Endothelial cell of umbilical vein (primary cell): ENCODE results near the gene ZNF70. TPM values are rescaled to one million over a fixed set of nuclear protein-coding genes. Genes with fewer than 3 reads are reported as not detected.

Experiments
- BruUV-seq: library from RNA; stranded (reverse); fragments of 400-500 nt; replicated peaks from 2 replicates; lab custom pipeline; 2021; lab: Mats Ljungman, UMichigan
- CTCF ChIA-PET: fragments of 300-600, 350-600 bp; sonication (Branson Sonifier 250); formaldehyde crosslinking; loops from one replicate; lab custom pipeline; 2021; ENCODE audit warnings: antibody characterized with exemption, inconsistent platforms; lab: Charles Lee
- POLR2A ChIA-PET: fragments of 300-600, 350-600 bp; sonication (Branson Sonifier 250); formaldehyde crosslinking; loops from one replicate; lab custom pipeline; 2021; ENCODE audit warnings: antibody characterized with exemption, inconsistent platforms; lab: Charles Lee
- DNase-seq: peaks from one replicate; pipeline ENCODE4 v3.0.0-alpha.2; 2011; ENCODE audit warnings: low read depth, low spot score
- FAIRE-seq: peaks from 2 replicates; lab custom pipeline; 2011; peaks lifted over from hg19 to GRCh38; lab: Jason Lieb, UNC
- H2AFZ ChIP-seq: 2 replicates; pipeline ENCODE4 v1.6.0; 2012; ENCODE audit warnings: low read depth, low read length, control low read depth, inconsistent platforms
- H3K27ac ChIP-seq: 2 replicates; pipeline ENCODE4 v1.5.1; 2011; ENCODE audit warnings: low read depth, mild to moderate bottlenecking, control low read depth, low read length, moderate library complexity; ENCODE audit not compliant: insufficient read depth
- H3K27me3 ChIP-seq, 2 experiments: 2 replicates each; pipeline versions ENCODE4 v1.6.0 to v1.6.1; 2011; ENCODE audit warnings: low read length in 2 of 2, mixed read lengths in 1 of 2; ENCODE audit not compliant: control insufficient read depth in 2 of 2, insufficient read depth in 2 of 2
- H3K36me3 ChIP-seq, 2 experiments: 2 replicates in 1 of 2; 3 replicates in 1 of 2; pipeline ENCODE4 v1.5.1; 2011; ENCODE audit warnings: low read length in 2 of 2, mild to moderate bottlenecking in 1 of 2, moderate library complexity in 1 of 2; ENCODE audit not compliant: control insufficient read depth in 2 of 2, insufficient read depth in 2 of 2; ENCODE audit errors: extremely low read depth in 1 of 2
- H3K4me1 ChIP-seq: 3 replicates; pipeline ENCODE4 v1.5.1; 2011; ENCODE audit warnings: mild to moderate bottlenecking, low read length; ENCODE audit not compliant: control insufficient read depth, insufficient read depth; ENCODE audit errors: extremely low read depth
- H3K4me2 ChIP-seq: 2 replicates; pipeline ENCODE4 v1.6.1; 2011; ENCODE audit warnings: low read length, control low read depth, mixed read lengths; ENCODE audit not compliant: insufficient read depth
- H3K4me3 ChIP-seq, 3 experiments: fragments of 200-600 bp in 1 of 3; sonication (generic), shearing (Covaris generic) in 1 of 3; replicated peaks in 1 of 3; 2 replicates each; pipeline ENCODE4 v1.5.1; 2011 to 2016; ENCODE audit warnings: control low read depth in 3 of 3, low read length in 3 of 3, mild to moderate bottlenecking in 2 of 3, inconsistent platforms in 1 of 3, low read depth in 1 of 3, moderate library complexity in 1 of 3; ENCODE audit not compliant: insufficient read depth in 1 of 3
- H3K79me2 ChIP-seq: 2 replicates; pipeline ENCODE4 v1.6.0; 2012; ENCODE audit warnings: low read length, inconsistent platforms; ENCODE audit not compliant: control insufficient read depth, insufficient read depth
- H3K9ac ChIP-seq: replicated peaks from 2 replicates; pipeline ENCODE3; 2011; ENCODE audit warnings: low read length, control low read depth; ENCODE audit not compliant: insufficient read depth; ENCODE audit errors: extremely low read depth
- H3K9me1 ChIP-seq: replicated peaks from 3 replicates; pipeline ENCODE4 v1.6.0; 2011; ENCODE audit warnings: mild to moderate bottlenecking, low read length; ENCODE audit not compliant: control insufficient read depth, insufficient read depth; ENCODE audit errors: extremely low read depth
- H3K9me3 ChIP-seq: replicated peaks from 2 replicates; pipeline ENCODE4 v1.5.1; 2012; ENCODE audit warnings: low read length, inconsistent platforms; ENCODE audit not compliant: control insufficient read depth, insufficient read depth
- H4K20me1 ChIP-seq: replicated peaks from 2 replicates; pipeline ENCODE3; 2011; ENCODE audit warnings: mild to moderate bottlenecking, low read length; ENCODE audit not compliant: control insufficient read depth, insufficient read depth; ENCODE audit errors: extremely low read depth
- GATA2 ChIP-seq: IDR thresholded peaks from 2 replicates; pipeline ENCODE4 v1.7.0; 2011; ENCODE audit warnings: low read depth, mild to moderate bottlenecking, moderate library complexity, mixed read lengths, low read length; ENCODE audit not compliant: insufficient read length, insufficient read depth
- MAX ChIP-seq: IDR thresholded peaks from 2 replicates; pipeline ENCODE4 v1.6.1; 2011; ENCODE audit not compliant: insufficient read depth, insufficient read length
- MYC ChIP-seq: IDR thresholded peaks from one replicate; pipeline ENCODE4 v1.6.1; 2011; ENCODE audit warnings: mild to moderate bottlenecking, low read depth, low read length
- POLR2A ChIP-seq: IDR thresholded peaks from 2 replicates; pipeline ENCODE4 v1.6.1; 2012; ENCODE audit warnings: low read depth, mild to moderate bottlenecking, control low read depth, low read length
- POLR2AphosphoS5 ChIP-seq: IDR thresholded peaks from 2 replicates; pipeline ENCODE4 v1.6.1; 2012; ENCODE audit warnings: low read depth, mild to moderate bottlenecking, control low read depth, low read length, moderate library complexity; ENCODE audit not compliant: insufficient read depth
- dilution Hi-C: fragments of 300-500 bp; cut with MboI; formaldehyde crosslinking; loops from one replicate; pipeline ENCODE4 v1.15.0; 2019; ENCODE audit warnings: low sequenced_read_pairs; ENCODE audit not compliant: extremely low pct_ligation_motif_present
- intact Hi-C: fragments of 100-400 bp; cut with micrococcal nuclease; formaldehyde crosslinking; loops from one replicate; pipeline ENCODE4 v1.10.0; 2022
- polyA plus RNA-seq, 4 experiments: library from polyadenylated mRNA; depleted of rRNA in 3 of 4; stranded (reverse) in 3 of 4; unstranded in 1 of 4; fragments of >200 nt; gene quantifications; 2 replicates each; pipeline versions ENCODE4 v1.2.1 to v1.2.3, GENCODE V29; 2011 to 2012; ENCODE audit warnings: missing spikeins in 1 of 4
- total RNA-seq: library from RNA; stranded (reverse); gene quantifications from 2 replicates; pipeline ENCODE4 v1.2.3, GENCODE V29; 2021

ZNF70 gene
- total and polyA plus RNA-seq, 2 donors (not counting 3 experiments of a cell fraction or from before 2014, with no cell fraction given), result 1.9 to 6.2 TPM

- Histone ChIP-seq H3K9me1 (no peaks in the 10 kb centered on the region), H3K36me3 (peaks cover 0 to 9% of the 10 kb centered on the region in 2 experiments), H3K27me3 (no peaks in the 10 kb centered on the region), H3K9me3 (no peaks in the 10 kb centered on the region), H3K4me1 (no peaks in the 10 kb centered on the region), H4K20me1 (no peaks in the 10 kb centered on the region), H3K9ac (no peak overlapping the region), H3K4me3 (no peak overlapping the region), H3K4me2 (no peak overlapping the region), H2AFZ (no peak overlapping the region), H3K79me2 (no peaks in the 10 kb centered on the region), H3K27ac (no peak overlapping the region)
- no peak for FAIRE-seq
- ChIA-PET CTCF (no interaction called here), POLR2A (no interaction called here)
- dilution Hi-C loops (no loop called here), intact Hi-C loops (no loop called here)
- no TSS peak for BruUV-seq
- TF ChIP-seq POLR2A (no peak), MAX (no peak), MYC (no peak), GATA2 (no peak), POLR2AphosphoS5 (no peak)
- DNase-seq, result no peak
These were observed 61.5 kb downstream of the ZNF70 start for GRCh38 chr22:23689414-23689813.

Other genes starting within 250 kb of the ZNF70 start
- not detected in 2 replicates for gene IGLL1, start 170.8 kb downstream of the ZNF70 start, total RNA-seq
- not detected in 2 replicates for gene IGLL1, start 170.8 kb downstream of the ZNF70 start, polyA plus RNA-seq
- 0.32 TPM in 1 of 2 replicates, not detected in the other for gene DRICH1, start 118.8 kb downstream of the ZNF70 start, total RNA-seq
- 0.25 and 0.29 TPM in 2 replicates for gene DRICH1, start 118.8 kb downstream of the ZNF70 start, polyA plus RNA-seq
- not detected in 2 replicates for gene RGL4, start 60.1 kb downstream of the ZNF70 start, total RNA-seq
- gene RGL4, start 60.1 kb downstream of the ZNF70 start, polyA plus RNA-seq, result not detected in 2 replicates
- gene VPREB3, start 3.3 kb upstream of the ZNF70 start, total RNA-seq, result not detected in 2 replicates
- not detected in 2 replicates for gene VPREB3, start 3.3 kb upstream of the ZNF70 start, polyA plus RNA-seq
- gene C22orf15, start 11.9 kb upstream of the ZNF70 start, total RNA-seq, result not detected in 2 replicates
- 0.86 and 0.94 TPM in 2 replicates for gene C22orf15, start 11.9 kb upstream of the ZNF70 start, polyA plus RNA-seq
- 64.8 and 75.6 TPM in 2 replicates for gene CHCHD10, start 16.9 kb upstream of the ZNF70 start, total RNA-seq
- 27.3 and 28.1 TPM in 2 replicates for gene CHCHD10, start 16.9 kb upstream of the ZNF70 start, polyA plus RNA-seq
- gene MMP11, start 21.7 kb upstream of the ZNF70 start, total RNA-seq, result 10.1 and 10.3 TPM in 2 replicates
- 16.9 and 23.2 TPM in 2 replicates for gene MMP11, start 21.7 kb upstream of the ZNF70 start, polyA plus RNA-seq
- 113 and 130 TPM in 2 replicates for gene SMARCB1, start 35.9 kb upstream of the ZNF70 start, total RNA-seq
- gene SMARCB1, start 35.9 kb upstream of the ZNF70 start, polyA plus RNA-seq, result 135 and 148 TPM in 2 replicates
- gene DERL3, start 87.9 kb upstream of the ZNF70 start, total RNA-seq, result 2.4 and 3.4 TPM in 2 replicates
- 3.8 and 4.1 TPM in 2 replicates for gene DERL3, start 87.9 kb upstream of the ZNF70 start, polyA plus RNA-seq
- gene SLC2A11, start 106.8 kb upstream of the ZNF70 start, total RNA-seq, result 3.6 and 4.6 TPM in 2 replicates
- 3.1 and 4.2 TPM in 2 replicates for gene SLC2A11, start 106.8 kb upstream of the ZNF70 start, polyA plus RNA-seq
- gene MIF, start 143.3 kb upstream of the ZNF70 start, total RNA-seq, result 674 and 730 TPM in 2 replicates
- 529 and 898 TPM in 2 replicates for gene MIF, start 143.3 kb upstream of the ZNF70 start, polyA plus RNA-seq
- 4.0 and 33.6 TPM in 2 replicates for gene GSTT2B, start 210.1 kb upstream of the ZNF70 start, total RNA-seq
- gene GSTT2B, start 210.1 kb upstream of the ZNF70 start, polyA plus RNA-seq, result 36.1 and 46.5 TPM in 2 replicates
- 2.7 TPM in 1 of 2 replicates, not detected in the other for gene DDTL, start 215.8 kb upstream of the ZNF70 start, total RNA-seq
- gene DDTL, start 215.8 kb upstream of the ZNF70 start, polyA plus RNA-seq, result 0.51 and 0.57 TPM in 2 replicates
- gene DDT, start 223.3 kb upstream of the ZNF70 start, total RNA-seq, result 89.5 and 106 TPM in 2 replicates
- 205 and 265 TPM in 2 replicates for gene DDT, start 223.3 kb upstream of the ZNF70 start, polyA plus RNA-seq
- not detected in 2 replicates for gene GSTT2, start 229.0 kb upstream of the ZNF70 start, total RNA-seq
- 2.9 and 3.0 TPM in 2 replicates for gene GSTT2, start 229.0 kb upstream of the ZNF70 start, polyA plus RNA-seq